H1 (cell line): ENCODE data around the gene DVL3. TPM values are rescaled to one million over a fixed set of nuclear protein-coding genes. Genes with fewer than 3 reads are reported as not detected.

Experiments
- CTCF ChIA-PET: fragments of 300-600 bp; sonication (Branson Sonifier 250); formaldehyde crosslinking; loops from one replicate; lab custom pipeline; 2021; ENCODE audit not compliant: partially characterized antibody; lab: Charles Lee
- POLR2A ChIA-PET: fragments of 300-600 bp; sonication (Branson Sonifier 250); formaldehyde crosslinking; loops from one replicate; lab custom pipeline; 2021; ENCODE audit warnings: inconsistent platforms; ENCODE audit not compliant: partially characterized antibody; lab: Charles Lee
- DNase-seq, 2 experiments: peaks; one replicate each; pipeline versions ENCODE4 v3.0.0 to v3.0.0-alpha.2; 2010 to 2022; ENCODE audit warnings: low spot score in 2 of 2, low read depth in 1 of 2, mixed read lengths in 1 of 2
- FAIRE-seq: peaks from 2 replicates; lab custom pipeline; 2011; peaks lifted over from hg19 to GRCh38; lab: Jason Lieb, UNC
- H2AFZ ChIP-seq: 2 replicates; pipeline ENCODE4 v1.8.1; 2012; ENCODE audit warnings: low read length, inconsistent platforms
- H2AK5ac ChIP-seq: 2 replicates; pipeline ENCODE4 v1.6.1; 2013; ENCODE audit warnings: low read depth, low read length
- H2BK120ac ChIP-seq: replicated peaks from 2 replicates; pipeline ENCODE3; 2013; ENCODE audit warnings: low read depth, low read length, inconsistent platforms
- H2BK12ac ChIP-seq: 2 replicates; pipeline ENCODE4 v1.6.1; 2013; ENCODE audit warnings: low read depth, low read length
- H2BK15ac ChIP-seq: 2 replicates; pipeline ENCODE4 v1.6.1; 2013; ENCODE audit warnings: low read length
- H2BK20ac ChIP-seq: 2 replicates; pipeline ENCODE4 v1.6.1; 2013; ENCODE audit warnings: low read length
- H2BK5ac ChIP-seq: 2 replicates; pipeline ENCODE4 v1.6.1; 2013; ENCODE audit warnings: low read depth, low read length
- H3K14ac ChIP-seq: 2 replicates; pipeline ENCODE4 v1.6.1; 2013; ENCODE audit warnings: inconsistent platforms; ENCODE audit not compliant: insufficient read length
- H3K18ac ChIP-seq: 2 replicates; pipeline ENCODE4 v1.6.1; 2013; ENCODE audit warnings: low read length; ENCODE audit errors: extremely low read depth
- H3K23ac ChIP-seq: 2 replicates; pipeline ENCODE4 v1.6.1; 2013; ENCODE audit warnings: inconsistent platforms; ENCODE audit not compliant: insufficient read length
- H3K23me2 ChIP-seq: 2 replicates; pipeline ENCODE4 v1.6.1; 2013; ENCODE audit warnings: low read depth, low read length
- H3K27ac ChIP-seq: 2 replicates; pipeline ENCODE4 v1.6.1; 2011; ENCODE audit warnings: low read depth, low read length, inconsistent platforms
- H3K27me3 ChIP-seq, 4 experiments: replicated peaks in 1 of 4; 1 replicate in 1 of 4; 2 replicates in 3 of 4; pipeline versions ENCODE4 v1.6.1 to v1.8.1; 2011 to 2013; ENCODE audit warnings: low read length in 3 of 4, mild to moderate bottlenecking in 3 of 4, inconsistent platforms in 2 of 4, mixed read lengths in 2 of 4, moderate library complexity in 1 of 4; ENCODE audit not compliant: control insufficient read depth in 3 of 4, insufficient read depth in 3 of 4; ENCODE audit errors: extremely low read depth in 1 of 4
- H3K36me3 ChIP-seq, 4 experiments: 2 replicates each; pipeline versions ENCODE4 v1.6.1 to v1.8.1; 2011 to 2013; ENCODE audit warnings: mild to moderate bottlenecking in 4 of 4, low read length in 3 of 4, moderate library complexity in 2 of 4, control low read depth in 1 of 4, inconsistent platforms in 1 of 4; ENCODE audit not compliant: insufficient read depth in 4 of 4, control insufficient read depth in 2 of 4
- H3K4ac ChIP-seq: replicated peaks from 2 replicates; pipeline ENCODE3; 2013; ENCODE audit warnings: low read length, low read depth, mixed read lengths, inconsistent platforms; ENCODE audit not compliant: insufficient read length
- H3K4me1 ChIP-seq, 4 experiments: replicated peaks in 1 of 4; 1 replicate in 1 of 4; 2 replicates in 3 of 4; pipeline versions ENCODE4 v1.6.1 to v1.8.1; 2011 to 2013; ENCODE audit warnings: low read length in 3 of 4, inconsistent platforms in 2 of 4, mixed read lengths in 1 of 4; ENCODE audit not compliant: insufficient read depth in 4 of 4, control insufficient read depth in 3 of 4
- H3K4me2 ChIP-seq, 2 experiments: 2 replicates each; pipeline versions ENCODE4 v1.6.1 to v1.8.1; 2011 to 2013; ENCODE audit warnings: low read depth in 2 of 2, low read length in 2 of 2, control low read depth in 1 of 2, inconsistent platforms in 1 of 2, mild to moderate bottlenecking in 1 of 2; ENCODE audit not compliant: insufficient read depth in 1 of 2
- H3K4me3 ChIP-seq, 4 experiments: fragments of 200-600, 300-600 bp in 1 of 4; sonication (generic), shearing (Covaris generic), sonication (Bioruptor Twin) in 1 of 4; 2 replicates each; pipeline versions ENCODE4 v1.5.1 to v1.8.1; 2011 to 2016; ENCODE audit warnings: low read length in 4 of 4, low read depth in 3 of 4, control low read depth in 2 of 4, inconsistent platforms in 2 of 4, mild to moderate bottlenecking in 2 of 4, mixed read lengths in 1 of 4, moderate library complexity in 1 of 4; ENCODE audit not compliant: insufficient read depth in 2 of 4; ENCODE audit errors: extremely low read depth in 1 of 4
- H3K56ac ChIP-seq: replicated peaks from 2 replicates; pipeline ENCODE3; 2013; ENCODE audit warnings: low read depth, mild to moderate bottlenecking, mixed read lengths, low read length, inconsistent platforms; ENCODE audit not compliant: insufficient read length
- H3K79me1 ChIP-seq: 2 replicates; pipeline ENCODE4 v1.6.1; 2013; ENCODE audit warnings: low read depth, low read length, control low read depth
- H3K79me2 ChIP-seq, 2 experiments: 2 replicates each; pipeline versions ENCODE4 v1.6.1 to v1.8.1; 2012 to 2013; ENCODE audit warnings: low read length in 2 of 2, mild to moderate bottlenecking in 2 of 2, inconsistent platforms in 1 of 2; ENCODE audit not compliant: insufficient read depth in 2 of 2, control insufficient read depth in 1 of 2
- H3K9ac ChIP-seq, 4 experiments: replicated peaks in 1 of 4; 1 replicate in 1 of 4; 2 replicates in 3 of 4; pipeline versions ENCODE4 v1.6.1 to v1.8.1; 2011 to 2013; ENCODE audit warnings: low read depth in 3 of 4, low read length in 3 of 4, control low read depth in 2 of 4, mild to moderate bottlenecking in 2 of 4, moderate library complexity in 2 of 4, inconsistent platforms in 1 of 4; ENCODE audit errors: extremely low read depth in 1 of 4
- H3K9me3 ChIP-seq, 2 experiments: 2 replicates each; pipeline versions ENCODE4 v1.6.1 to v1.8.1; 2012 to 2013; ENCODE audit warnings: mild to moderate bottlenecking in 2 of 2, moderate library complexity in 2 of 2, control low read depth in 1 of 2, inconsistent platforms in 1 of 2, low read depth in 1 of 2, low read length in 1 of 2, mixed read lengths in 1 of 2; ENCODE audit not compliant: insufficient read depth in 2 of 2
- H4K20me1 ChIP-seq, 2 experiments: replicated peaks in 1 of 2; 2 replicates each; pipeline versions ENCODE3 to v1.8.1; 2011 to 2013; ENCODE audit warnings: inconsistent platforms in 2 of 2, low read length in 2 of 2, mild to moderate bottlenecking in 1 of 2; ENCODE audit not compliant: insufficient read depth in 2 of 2, control insufficient read depth in 1 of 2
- H4K5ac ChIP-seq: 2 replicates; pipeline ENCODE4 v1.6.1; 2013; ENCODE audit warnings: low read length, low read depth, mixed read lengths, inconsistent platforms; ENCODE audit not compliant: insufficient read length
- H4K8ac ChIP-seq: 2 replicates; pipeline ENCODE4 v1.8.0; 2013; ENCODE audit warnings: mild to moderate bottlenecking, moderate library complexity, low read length, inconsistent platforms; ENCODE audit not compliant: insufficient read depth; ENCODE audit errors: extremely low read depth
- H4K91ac ChIP-seq: replicated peaks from 2 replicates; pipeline ENCODE3; 2013; ENCODE audit warnings: low read length, mixed read lengths, inconsistent platforms; ENCODE audit not compliant: insufficient read length
- BCL11A ChIP-seq, 2 experiments: IDR thresholded peaks; one replicate each; pipeline ENCODE4 v1.6.1; 2011; ENCODE audit warnings: low read depth in 2 of 2, low read length in 2 of 2, mild to moderate bottlenecking in 2 of 2
- CTCF ChIP-seq, 3 experiments: IDR thresholded peaks; 1 replicate in 2 of 3; 2 replicates in 1 of 3; pipeline versions ENCODE4 v1.5.1 to v1.6.1; 2011; ENCODE audit warnings: low read length in 3 of 3, mild to moderate bottlenecking in 3 of 3, inconsistent platforms in 2 of 3, low read depth in 1 of 3, moderate library complexity in 1 of 3; ENCODE audit not compliant: insufficient read depth in 1 of 3; ENCODE audit errors: control extremely low read depth in 1 of 3
- E2F6 ChIP-seq: IDR thresholded peaks from 2 replicates; pipeline ENCODE4 v1.6.1; 2012; ENCODE audit warnings: inconsistent platforms
- EZH2 ChIP-seq: fragments of 200-600 bp; sonication (generic); IDR thresholded peaks from 2 replicates; pipeline ENCODE4 v1.7.1; 2012; ENCODE audit warnings: low read depth, mild to moderate bottlenecking, moderate library complexity, low read length, inconsistent platforms; ENCODE audit not compliant: severe bottlenecking
- KDM1A ChIP-seq: fragments of 200-600, 300-600 bp; sonication (generic); IDR thresholded peaks from 2 replicates; pipeline ENCODE4 v1.7.1; 2016; ENCODE audit warnings: mild to moderate bottlenecking, low read length, borderline replicate concordance
- NANOG ChIP-seq: IDR thresholded peaks from 2 replicates; pipeline ENCODE4 v1.6.1; 2011; ENCODE audit warnings: low read length, low read depth, mild to moderate bottlenecking, inconsistent platforms; ENCODE audit not compliant: insufficient read depth, poor library complexity, severe bottlenecking
- SIRT6 ChIP-seq: IDR thresholded peaks from one replicate; pipeline ENCODE4 v1.7.1; 2012; ENCODE audit warnings: low read length, inconsistent platforms
- SP1 ChIP-seq: IDR thresholded peaks from 2 replicates; pipeline ENCODE4 v1.6.1; 2011; ENCODE audit warnings: low read depth, low read length
- SUZ12 ChIP-seq: fragments of 200-600 bp; sonication (generic); IDR thresholded peaks from 2 replicates; pipeline ENCODE4 v1.6.1; 2012; ENCODE audit warnings: mild to moderate bottlenecking, inconsistent platforms, low read length, moderate library complexity, mixed read lengths
- WGBS, 2 experiments: shearing (Covaris generic) in 1 of 2; methylation state at CpG; one replicate each; pipeline versions ENCODE4 v1.1.6 to v1.1.7; 2013 to 2015; ENCODE audit warnings: low lambda C conversion rate in 2 of 2, mixed read lengths in 2 of 2, inconsistent platforms in 1 of 2, low coverage in 1 of 2, missing lambda C conversion rate in 1 of 2; ENCODE audit not compliant: insufficient replicate concordance in 2 of 2, insufficient coverage in 1 of 2, insufficient read length in 1 of 2; ENCODE audit errors: extremely low coverage in 1 of 2, missing lambda C conversion rate in 1 of 2; 5-methylcytosine and 5-hydroxymethylcytosine counted together
- polyA plus RNA-seq, 7 experiments: library from polyadenylated mRNA; depleted of rRNA in 3 of 7; stranded (reverse) in 5 of 7; unstranded in 2 of 7; fragments of >200 nt in 5 of 7; fragments of 200-250 nt in 2 of 7; gene quantifications; 1 replicate in 5 of 7; 2 replicates in 1 of 7; 4 replicates in 1 of 7; pipeline versions ENCODE4 v1.2.1 to v1.2.3, GENCODE V29; 2011 to 2013; ENCODE audit warnings: missing spikeins in 2 of 7, mixed read lengths in 2 of 7
- total RNA-seq: library from RNA; stranded (reverse); fragmentation: NEBNext Ultra II Directional; extraction: Animal tissue kit (Norgen Biotek cat#: 25700); gene quantifications from 2 replicates; pipeline ENCODE4 v1.2.1, GENCODE V29; 2021

The DVL3 gene
- total and polyA plus RNA-seq, 2 of the 8 experiments (the other 6 are each of a cell fraction or from before 2014, with no cell fraction given) = 38.5 to 66.6 TPM

- H4K20me1 ChIP-seq = peaks cover 1 to 5% of the 10 kb centered on the region in 2 experiments
- H4K5ac ChIP-seq = no peak overlapping the region
- 93% methylated on average over 5 of the region's 5 CpGs; no CpG with 5 or more reads in 1 of the 2 experiments for WGBS, 2 experiments
- FAIRE-seq (no peak), DNase-seq (no peak)
- ChIA-PET CTCF (interaction anchor here (0.6 to 2.1 kb wide), 13 partner anchors 11 to 277 kb away, joined by 3 to 7 read pairs (median 3); partner anchors contain the start of gene EEF1AKMT4), POLR2A (interaction anchor here (0.8 to 5.3 kb wide), 14 partner anchors 8 to 87 kb away, joined by 3 to 26 read pairs (median 5); partner anchors contain the start of genes ABCF3, DVL3 and EIF2B5)
- peaks cover 8% of the 10 kb centered on the region for H3K23me2 ChIP-seq
- H3K9me3 ChIP-seq = no peaks in the 10 kb centered on the region
- H3K27ac ChIP-seq = no peak overlapping the region
- no peak overlapping the region for H2AK5ac ChIP-seq
- H2BK15ac ChIP-seq = no peak overlapping the region
- H3K23ac ChIP-seq = no peak overlapping the region
- H2BK20ac ChIP-seq = no peak overlapping the region
- H3K18ac ChIP-seq = no peak overlapping the region
- no peak overlapping the region for H2BK12ac ChIP-seq
- no peak overlapping the region for H2BK5ac ChIP-seq
- no peak overlapping the region for H3K9ac ChIP-seq
- no peaks in the 10 kb centered on the region for H3K27me3 ChIP-seq
- peaks cover 5 to 26% (median 17%) of the 10 kb centered on the region in 4 experiments; a peak in 7 of 8 replicates for H3K36me3 ChIP-seq
- H4K91ac ChIP-seq = no peak overlapping the region
- no peak overlapping the region for H3K4me2 ChIP-seq
- no peak overlapping the region for H2BK120ac ChIP-seq
- no peak overlapping the region for H3K4me3 ChIP-seq
- H2AFZ ChIP-seq = no peak overlapping the region
- no peak overlapping the region for H3K56ac ChIP-seq
- no peak overlapping the region for H3K4ac ChIP-seq
- peaks cover 8% of the 10 kb centered on the region for H3K79me1 ChIP-seq
- H3K14ac ChIP-seq = no peak overlapping the region
- no peak overlapping the region for H4K8ac ChIP-seq
- H3K79me2 ChIP-seq = peaks cover 0 to 26% of the 10 kb centered on the region in 2 experiments; a peak in 2 of 4 replicates
- peaks cover 0 to 20% (median 15%) of the 10 kb centered on the region in 4 experiments; a peak in 6 of 7 replicates for H3K4me1 ChIP-seq
- TF ChIP-seq NANOG = no peak
- TF ChIP-seq BCL11A (IDR thresholded peaks at IDR 0.05; ENCODE audit: low read depth in 2 of 2, low read length in 2 of 2) = no peak
- no peak for TF ChIP-seq EZH2
- TF ChIP-seq E2F6 = no peak
- TF ChIP-seq SP1 = no peak
- no peak for TF ChIP-seq CTCF (IDR thresholded peaks at IDR 0.05; ENCODE audit: control extremely low read depth in 1 of 3, insufficient read depth in 1 of 3, low read depth in 1 of 3, low read length in 3 of 3)
- no peak for TF ChIP-seq SIRT6
- TF ChIP-seq SUZ12 = no peak
- TF ChIP-seq KDM1A = no peak
Measured at GRCh38 chr3:184172681-184173373, 17.6 kb downstream of the DVL3 start.
